HL-60/S4 treated with phorbol 12-myristate 13-acetate at 8.2 ng/mL for 4 days and 3 days (cell line): Measurements from ENCODE around the gene LRBA.
"Not testable (repeated sequence)": the region's sequence is repeated elsewhere in the genome, so short reads cannot be mapped to it uniquely, and the experiment has no call there.

Experiments
- in situ Hi-C: fragments of 300-500 bp; cut with MboI; formaldehyde crosslinking; loops from 2 replicates; pipeline ENCODE4 v1.15.0; 2022; ENCODE audit warnings: low sequenced_read_pairs

The LRBA gene

DNA sequence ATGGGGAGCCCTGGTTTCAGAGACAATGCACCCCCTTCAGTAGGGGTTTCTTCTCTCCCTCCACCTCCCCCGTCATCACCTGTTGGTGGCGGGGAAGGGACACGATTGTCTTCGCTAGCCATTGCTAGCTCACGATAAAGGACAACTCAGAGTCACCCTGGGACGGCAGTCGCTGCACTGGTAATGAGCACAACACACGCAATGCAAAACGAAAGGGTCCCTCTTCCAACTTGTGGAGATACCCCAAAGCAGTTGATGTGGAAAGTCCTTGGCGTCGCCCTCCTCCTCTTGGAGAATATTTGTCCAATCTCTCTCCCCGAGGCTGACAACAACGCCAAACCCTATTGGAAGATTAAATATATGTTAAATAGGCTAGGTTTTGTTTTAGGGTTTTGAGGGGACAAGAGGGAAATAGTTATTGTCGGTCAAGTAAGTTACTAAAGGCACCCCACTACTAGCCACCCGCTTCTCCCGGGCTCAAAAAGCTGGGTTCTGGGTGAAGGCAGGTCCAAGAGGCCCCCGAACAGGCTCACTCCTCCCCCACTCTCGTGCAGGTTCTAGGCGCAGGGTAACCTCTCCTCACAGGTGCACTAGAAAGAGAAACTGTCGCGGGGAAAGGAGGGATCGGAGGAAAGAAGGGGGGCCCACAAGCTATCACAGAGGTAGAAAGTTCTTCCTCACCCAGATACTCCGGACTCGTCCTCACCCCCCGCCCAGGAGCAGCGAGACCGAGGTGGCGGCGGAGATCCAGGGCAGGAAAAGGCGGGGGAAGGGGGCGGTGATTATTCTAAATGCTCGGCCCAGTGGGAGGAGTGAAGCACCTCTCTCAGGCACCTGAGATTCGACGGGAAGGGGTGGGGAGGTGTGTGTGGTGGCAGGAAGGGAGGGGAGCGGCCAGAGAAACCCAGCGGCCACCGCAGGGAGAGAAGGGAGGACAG lies at the start of gene LRBA:
TSS of gene LRBA (minus strand) at position 764 of the 938 bp plus-strand sequence. CDS start at position 122, 642 bp downstream.
- in situ Hi-C loops, result no loop called here

DNA sequence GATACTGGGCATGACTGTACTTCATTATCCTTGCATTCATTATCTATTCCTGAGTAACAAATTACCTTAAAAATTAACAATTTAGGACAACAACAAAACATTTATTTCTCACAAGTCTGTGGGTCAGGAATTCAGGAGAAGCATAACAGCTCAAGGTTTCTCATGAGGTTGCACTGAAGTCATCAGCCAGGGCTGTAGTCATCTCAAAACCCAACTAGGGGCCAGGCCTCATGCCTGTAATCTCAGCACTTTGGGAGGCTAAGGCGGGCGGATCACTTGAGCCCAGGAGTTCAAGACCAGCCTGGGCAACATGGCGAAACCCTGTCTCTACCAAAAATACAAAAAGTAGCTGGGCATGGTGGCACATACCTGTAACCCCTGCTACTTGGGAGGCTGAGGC lies 48.1 kb upstream of the LRBA start:
- in situ Hi-C loops, result not testable (repeated sequence)

- in situ Hi-C loops, result no loop called here
These were observed 40.5 kb upstream of the LRBA start for GRCh38 chr4:151055539-151055938.

DNA sequence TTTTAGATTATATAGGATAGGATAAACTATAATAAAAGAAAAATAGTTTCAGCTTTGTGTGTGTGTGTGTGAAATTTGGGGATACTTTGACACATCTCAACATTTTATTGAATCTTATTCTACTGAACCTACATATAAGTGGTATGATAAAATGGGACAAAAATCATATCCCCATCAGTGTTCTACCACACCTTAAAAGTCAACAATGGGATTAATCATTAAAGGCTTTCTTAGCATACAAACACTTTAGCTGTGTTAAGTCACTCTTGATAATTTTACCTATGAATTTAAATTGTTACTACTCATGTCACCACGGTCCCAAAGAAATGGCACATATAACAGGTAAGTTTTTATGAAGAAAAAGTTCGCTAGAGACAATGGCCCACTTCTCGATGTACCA lies 37.7 kb upstream of the LRBA start:
- in situ Hi-C loops, result no loop called here

DNA sequence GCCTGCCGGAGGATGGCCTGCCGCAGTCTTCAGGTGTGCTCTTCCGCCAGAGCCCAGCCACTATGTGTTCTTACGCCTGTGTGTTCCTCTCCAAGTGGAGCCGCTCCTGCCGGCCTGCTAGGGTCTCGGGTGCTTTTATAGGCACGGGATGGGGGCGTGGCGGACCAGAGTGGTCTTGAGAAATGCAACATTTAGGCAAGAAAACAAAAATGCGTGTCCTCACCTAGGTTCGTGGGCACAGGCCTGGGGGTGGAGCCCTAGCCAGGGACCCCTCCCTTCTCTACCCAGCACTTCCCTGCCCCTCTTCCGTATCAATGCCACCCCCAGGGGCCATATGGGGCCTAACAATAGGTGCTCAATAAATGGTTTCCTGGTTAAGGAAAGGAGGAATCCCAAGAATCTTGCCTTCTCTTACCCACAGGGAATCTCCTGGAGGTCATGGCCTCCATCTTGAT lies 34.4 kb upstream of the LRBA start:
- in situ Hi-C loops, result no loop called here

GRCh38 chr4:151048913-151049312 lies 33.8 kb upstream of the LRBA start:
- in situ Hi-C loops, result no loop called here

DNA sequence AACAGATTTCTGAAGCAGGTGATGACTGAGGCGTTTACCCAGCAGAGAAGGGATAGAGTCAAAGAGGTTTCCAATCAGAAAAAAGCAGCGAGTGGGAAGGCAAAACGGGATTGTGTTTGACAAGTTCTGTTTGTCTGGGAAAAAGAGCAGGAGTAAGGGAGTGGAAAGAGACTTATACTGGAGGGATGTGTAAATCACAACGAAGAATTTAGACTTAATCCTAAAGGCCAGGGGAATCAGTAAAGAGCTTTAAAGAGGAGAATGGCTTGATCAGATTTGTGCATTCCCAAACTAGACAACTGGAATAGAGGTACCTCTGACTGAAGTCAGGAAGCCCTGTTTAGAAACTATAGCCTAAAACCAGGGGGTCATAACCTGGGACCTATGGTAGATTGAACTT lies 31.5 kb upstream of the LRBA start:
- in situ Hi-C loops, result no loop called here

GRCh38 chr4:151045907-151046306 lies 30.8 kb upstream of the LRBA start:
- in situ Hi-C loops, result no loop called here

DNA sequence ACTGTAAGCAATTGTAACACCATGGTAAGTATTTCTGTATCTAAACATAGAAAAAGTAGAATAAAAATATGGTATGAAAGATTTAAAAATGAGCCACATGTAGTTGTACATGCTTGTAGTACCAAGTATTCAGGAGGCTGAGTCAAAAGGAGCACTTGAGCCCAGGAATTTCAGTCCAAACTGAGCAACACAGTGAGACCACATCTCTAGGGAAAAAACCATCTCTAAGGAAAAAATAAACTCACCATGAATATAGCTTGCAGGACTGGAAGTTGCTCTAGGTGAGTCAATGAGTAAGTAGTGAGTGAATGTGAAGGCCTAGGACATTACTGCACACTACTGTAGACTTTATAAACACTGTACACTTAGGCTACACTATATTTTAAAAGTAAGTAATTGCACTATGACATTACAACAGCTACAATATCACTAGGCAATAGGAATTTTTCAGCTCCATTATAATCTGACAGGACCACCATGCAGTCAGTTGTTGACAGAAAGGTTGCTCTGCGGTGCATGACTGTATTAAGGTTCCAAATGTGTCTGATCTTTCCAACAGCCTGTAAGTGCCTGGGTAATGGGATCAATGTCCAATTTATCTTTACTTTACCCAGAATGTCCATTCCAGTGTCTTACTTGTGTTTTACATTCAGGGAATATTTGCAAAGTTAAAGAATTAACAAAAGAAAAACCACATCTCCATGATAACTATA lies 28.9 kb upstream of the LRBA start:
- in situ Hi-C loops, result no loop called here

GRCh38 chr4:151039733-151040132 lies 24.6 kb upstream of the LRBA start:
- in situ Hi-C loops, result no loop called here

- in situ Hi-C loops, result no loop called here
These were observed 23.5 kb upstream of the LRBA start for GRCh38 chr4:151038452-151039157.

- in situ Hi-C loops, result no loop called here
These were observed 20.8 kb upstream of the LRBA start for GRCh38 chr4:151035911-151036310.

- in situ Hi-C loops, result no loop called here
These were observed 20.2 kb upstream of the LRBA start for GRCh38 chr4:151035328-151035727.

GRCh38 chr4:151034829-151035228 lies 19.7 kb upstream of the LRBA start:
- in situ Hi-C loops, result no loop called here

DNA sequence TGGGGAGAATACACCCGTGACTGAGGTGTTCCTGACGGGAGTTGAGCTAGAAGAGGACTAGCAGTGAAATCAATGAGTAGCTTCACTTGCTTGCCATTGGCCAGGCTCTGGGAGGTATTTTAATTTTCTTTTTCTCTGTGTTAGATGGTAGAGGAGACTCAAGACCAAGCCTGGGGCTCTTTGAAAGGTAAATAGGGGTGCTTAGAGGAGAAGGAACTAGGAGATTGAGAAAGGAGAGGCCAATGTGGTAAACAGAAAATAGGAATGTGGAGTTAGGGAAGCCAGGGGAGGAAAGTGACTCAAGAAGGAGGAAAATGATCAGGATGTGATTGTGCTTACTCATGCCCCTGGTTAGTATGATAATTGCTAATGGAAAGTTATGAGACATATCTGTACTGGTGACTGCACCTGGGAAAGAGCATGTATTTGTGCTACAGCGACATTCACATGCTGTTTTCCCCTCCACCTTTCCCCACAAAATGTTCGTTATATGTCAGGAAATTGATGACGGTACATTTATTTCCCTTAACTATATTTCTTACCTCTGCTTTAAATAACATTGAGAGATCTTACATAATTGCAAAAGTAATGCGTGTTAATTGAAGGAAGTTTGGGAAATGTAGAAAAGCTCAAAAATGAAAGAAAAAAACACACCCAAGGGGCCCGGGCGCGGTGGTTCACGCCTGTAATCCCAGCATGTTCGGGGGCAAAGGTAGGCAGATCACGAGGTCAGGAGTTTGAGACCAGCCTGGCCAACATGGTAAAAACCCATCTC lies 16.9 kb upstream of the LRBA start:
- in situ Hi-C loops, result no loop called here

- in situ Hi-C loops, result no loop called here
These were observed 14.5 kb upstream of the LRBA start for GRCh38 chr4:151029537-151029936.

- in situ Hi-C loops, result not testable (repeated sequence)
These were observed 13.9 kb upstream of the LRBA start for GRCh38 chr4:151029006-151029405.

DNA sequence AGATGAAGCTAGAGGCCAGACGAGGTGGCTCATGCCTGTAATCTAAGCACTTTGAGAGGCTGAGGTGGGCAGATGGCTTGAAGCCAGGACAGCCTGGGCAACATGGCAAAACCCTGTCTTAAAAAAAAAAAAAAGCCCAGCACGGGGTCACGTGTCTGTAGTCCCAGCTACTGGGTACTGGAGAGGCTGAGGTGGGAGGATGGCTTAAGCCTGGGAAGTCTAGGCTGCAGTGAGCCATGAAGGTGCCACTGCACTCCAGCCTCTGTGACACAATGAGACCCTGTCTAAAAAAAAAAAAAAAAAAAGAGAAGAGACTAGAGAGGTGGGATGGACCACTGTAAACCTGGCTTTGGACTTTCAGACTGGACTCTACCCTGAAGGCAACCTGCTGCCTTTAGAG lies 10.7 kb upstream of the LRBA start:
- in situ Hi-C loops, result no loop called here

DNA sequence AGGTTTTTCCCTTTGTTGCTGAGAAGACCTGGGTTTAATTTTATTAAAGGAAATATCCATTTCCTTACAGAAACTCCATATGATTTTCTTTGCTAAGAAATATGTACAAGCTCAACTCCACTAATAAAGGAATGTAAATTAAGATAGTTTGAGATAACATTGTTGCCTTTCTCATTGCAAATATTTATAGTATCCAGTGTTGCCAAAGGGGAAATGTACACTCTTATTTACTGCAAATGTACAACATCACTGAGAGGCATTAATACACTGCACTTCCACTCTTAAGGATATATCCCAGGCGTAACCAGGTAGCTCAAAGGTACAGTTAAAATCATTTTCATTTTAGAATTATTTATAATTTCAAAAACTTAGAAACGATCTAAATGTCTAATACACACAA lies 7.5 kb upstream of the LRBA start:
- in situ Hi-C loops, result no loop called here

DNA sequence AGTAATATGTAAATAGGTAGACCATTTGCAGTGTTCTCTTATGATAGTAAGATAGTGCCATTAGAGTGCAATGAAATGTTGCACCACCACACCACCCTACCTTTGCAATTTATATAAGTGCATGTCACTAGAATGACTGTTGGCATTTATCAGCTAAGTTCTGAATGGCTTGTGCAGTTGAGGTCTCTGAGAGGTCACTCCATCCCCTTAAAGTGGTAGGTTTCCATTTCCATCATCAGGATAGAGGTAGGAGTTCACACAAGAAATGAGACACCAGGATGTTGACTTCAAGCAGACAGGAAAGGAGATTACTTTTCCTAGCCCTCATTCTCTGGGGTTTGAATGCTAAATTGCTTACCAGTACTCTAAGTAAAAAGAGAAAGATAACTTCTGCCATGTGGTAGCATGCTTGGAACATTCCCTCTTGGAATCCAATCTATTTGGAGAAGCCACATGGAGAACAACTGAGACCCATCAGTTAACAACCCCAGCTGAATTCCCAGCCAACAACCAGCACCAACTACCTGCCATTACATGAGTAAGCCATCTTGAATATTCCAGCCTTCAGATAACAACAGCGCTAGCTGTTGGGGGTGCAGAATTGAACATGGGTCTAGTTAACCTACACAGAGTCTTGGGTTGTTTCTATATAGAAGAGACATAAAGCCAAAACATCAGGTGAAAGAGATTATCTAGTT lies 6.7 kb upstream of the LRBA start:
- in situ Hi-C loops, result no loop called here
